Smooth muscle cell (in vitro differentiated cells): ENCODE results near the gene PARD6G. TPM values are rescaled to one million over a fixed set of nuclear protein-coding genes. Genes with fewer than 3 reads are reported as not detected.

ENCODE experiments used
- DNase-seq: peaks from one replicate; lab custom pipeline; 2025; ENCODE audit not compliant: unreplicated experiment; lab: John Stamatoyannopoulos, UW
- H2AFZ ChIP-seq: fragments of 200-600 bp; sonication (generic); 2 replicates; pipeline ENCODE4 v1.6.0; 2016; ENCODE audit warnings: antibody characterized with exemption, low read depth, mild to moderate bottlenecking
- H3F3A ChIP-seq: fragments of 200-600 bp; sonication (generic); 2 replicates; pipeline ENCODE4 v1.6.0; 2017; ENCODE audit warnings: antibody characterized with exemption, low read depth
- H3K27ac ChIP-seq: fragments of 200-600 bp; sonication (generic); 2 replicates; pipeline ENCODE4 v1.5.1; 2016; ENCODE audit warnings: low read depth, mild to moderate bottlenecking
- H3K27me3 ChIP-seq: fragments of 200-600 bp; sonication (generic); 2 replicates; pipeline ENCODE4 v1.6.1; 2016; ENCODE audit warnings: low read depth, mild to moderate bottlenecking
- H3K36me3 ChIP-seq: fragments of 200-600 bp; sonication (generic); 2 replicates; pipeline ENCODE4 v1.5.1; 2016; ENCODE audit warnings: low read depth
- H3K4me1 ChIP-seq: fragments of 200-600 bp; sonication (generic); 2 replicates; pipeline ENCODE4 v1.5.1; 2016; ENCODE audit warnings: low read depth
- H3K4me2 ChIP-seq: fragments of 200-600 bp; sonication (generic); 2 replicates; pipeline ENCODE4 v1.6.0; 2016; ENCODE audit warnings: mild to moderate bottlenecking
- H3K4me3 ChIP-seq: fragments of 200-600 bp; sonication (generic); 2 replicates; pipeline ENCODE4 v1.5.1; 2016; ENCODE audit warnings: mild to moderate bottlenecking
- H3K79me2 ChIP-seq: fragments of 200-600 bp; sonication (generic); 2 replicates; pipeline ENCODE4 v1.6.0; 2016; ENCODE audit warnings: low read depth, mild to moderate bottlenecking
- H3K9ac ChIP-seq: fragments of 200-600 bp; sonication (generic); 2 replicates; pipeline ENCODE4 v1.6.0; 2016; ENCODE audit warnings: low read depth
- H3K9me3 ChIP-seq: fragments of 200-600 bp; sonication (generic); replicated peaks from 2 replicates; pipeline ENCODE4 v1.5.1; 2016; ENCODE audit warnings: low read depth
- H4K20me1 ChIP-seq: fragments of 200-600 bp; sonication (generic); 2 replicates; pipeline ENCODE4 v1.6.0; 2016; ENCODE audit warnings: low read depth
- CTCF ChIP-seq: fragments of 200-600 bp; sonication (generic); IDR thresholded peaks from 2 replicates; pipeline ENCODE4 v1.5.1; 2017; ENCODE audit warnings: borderline replicate concordance, mild to moderate bottlenecking, antibody characterized with exemption; ENCODE audit not compliant: insufficient read depth, poor library complexity, severe bottlenecking
- WGBS: methylation state at CpG from one replicate; pipeline ENCODE4 v1.1.7; 2016; ENCODE audit warnings: low lambda C conversion rate; 5-methylcytosine and 5-hydroxymethylcytosine counted together
- polyA plus RNA-seq: library from polyadenylated mRNA; unstranded; fragments of >200 nt; fragmentation: Nextera tagmentation; extraction: Ambion mirVana; gene quantifications from 2 replicates; pipeline ENCODE4 v1.2.1, GENCODE V29; 2016
- total RNA-seq: library from RNA; depleted of rRNA; stranded (reverse); fragments of >200 nt; gene quantifications from 2 replicates; pipeline ENCODE4 v1.2.3, GENCODE V29; 2014

PARD6G gene
- total and polyA plus RNA-seq, 2 experiments from 2014 or later, result 19.8 to 19.9 TPM

GRCh38 chr18:80148326-80149199, 98.8 kb downstream of the PARD6G start:
- no peaks in the 10 kb centered on the region for H3K27me3 ChIP-seq
- H3K4me1 ChIP-seq, result no peaks in the 10 kb centered on the region
- WGBS, result 97% methylated on average over 34 of the region's 34 CpGs
- no peaks in the 10 kb centered on the region for H4K20me1 ChIP-seq
- H3K4me2 ChIP-seq, result no peak overlapping the region
- no peaks in the 10 kb centered on the region for H3F3A ChIP-seq
- H3K9me3 ChIP-seq, result no peaks in the 10 kb centered on the region
- TF ChIP-seq CTCF, result no peak
- no peak overlapping the region for H2AFZ ChIP-seq
- DNase-seq, result no peak
- no peaks in the 10 kb centered on the region for H3K36me3 ChIP-seq
- H3K79me2 ChIP-seq, result no peaks in the 10 kb centered on the region
- H3K4me3 ChIP-seq, result no peak overlapping the region
- no peak overlapping the region for H3K9ac ChIP-seq
- no peak overlapping the region for H3K27ac ChIP-seq

- H3K4me2 ChIP-seq, result no peak overlapping the region
- no peaks in the 10 kb centered on the region for H3F3A ChIP-seq
- no peak for DNase-seq
- H2AFZ ChIP-seq, result no peak overlapping the region
- H3K4me3 ChIP-seq, result no peak overlapping the region
- no peaks in the 10 kb centered on the region for H3K79me2 ChIP-seq
- no peaks in the 10 kb centered on the region for H4K20me1 ChIP-seq
- TF ChIP-seq CTCF, result no peak
- no peaks in the 10 kb centered on the region for H3K4me1 ChIP-seq
- H3K9ac ChIP-seq, result no peak overlapping the region
- no peaks in the 10 kb centered on the region for H3K9me3 ChIP-seq
- H3K27ac ChIP-seq, result no peak overlapping the region
- no peaks in the 10 kb centered on the region for H3K27me3 ChIP-seq
- no peaks in the 10 kb centered on the region for H3K36me3 ChIP-seq
- WGBS, result 94% methylated on average over 51 of the region's 52 CpGs
Observed at GRCh38 chr18:80147418-80148325, 99.6 kb downstream of the PARD6G start.

- Histone ChIP-seq H3K9ac (no peak overlapping the region), H3K4me3 (no peak overlapping the region), H2AFZ (no peak overlapping the region), H3K27ac (no peak overlapping the region), H3K27me3 (no peaks in the 10 kb centered on the region), H4K20me1 (no peaks in the 10 kb centered on the region), H3K36me3 (no peaks in the 10 kb centered on the region), H3K79me2 (no peaks in the 10 kb centered on the region), H3K4me1 (no peaks in the 10 kb centered on the region), H3F3A (no peaks in the 10 kb centered on the region), H3K4me2 (no peak overlapping the region), H3K9me3 (no peaks in the 10 kb centered on the region)
- TF ChIP-seq CTCF, result no peak
- 91% methylated on average over 12 of the region's 12 CpGs for WGBS
- no peak for DNase-seq
Observed at GRCh38 chr18:80147037-80147417, 100.3 kb downstream of the PARD6G start.
